IMR-90 (cell line): Measurements from ENCODE around the gene METAP2. TPM values are rescaled to one million over a fixed set of nuclear protein-coding genes. Genes with fewer than 3 reads are reported as not detected.

Experiments used
- ATAC-seq: fragments of 200-7000 bp; cut with Tn5 transposase; 2 replicates; pipeline ENCODE4 v1.9.1; 2020; ENCODE audit warnings: low read depth, mild to moderate bottlenecking, moderate library complexity
- BruUV-seq: library from RNA; stranded (reverse); fragments of 400-500 nt; replicated peaks from 2 replicates; lab custom pipeline; 2021; lab: Mats Ljungman, UMichigan
- CTCF ChIA-PET: fragments of 300-600 bp; formaldehyde crosslinking; extraction: SDS; loops from one replicate; lab custom pipeline; 2021; ENCODE audit warnings: antibody characterized with exemption; lab: Yijun Ruan, JAX
- POLR2A ChIA-PET: fragments of 300-600 bp; sonication (Branson Sonifier 250); formaldehyde crosslinking; loops from one replicate; lab custom pipeline; 2022; ENCODE audit warnings: antibody characterized with exemption; ENCODE audit not compliant: unreplicated experiment; lab: Charles Lee
- DNase-seq: peaks from one replicate; pipeline ENCODE4 v3.0.0; 2013
- H2AFZ ChIP-seq: replicated peaks from 2 replicates; pipeline ENCODE3; 2013; ENCODE audit warnings: low read length, mild to moderate bottlenecking; ENCODE audit not compliant: poor library complexity
- H2AK5ac ChIP-seq: 2 replicates; pipeline ENCODE4 v1.6.1; 2013; ENCODE audit warnings: low read depth, low read length, inconsistent platforms
- H2AK9ac ChIP-seq: replicated peaks from 2 replicates; pipeline ENCODE3; 2013; ENCODE audit warnings: mild to moderate bottlenecking, low read depth, low read length, moderate library complexity; ENCODE audit not compliant: poor library complexity
- H2BK120ac ChIP-seq: 2 replicates; pipeline ENCODE4 v1.6.1; 2013; ENCODE audit warnings: low read depth, low read length, inconsistent platforms
- H2BK15ac ChIP-seq: 3 replicates; pipeline ENCODE4 v1.6.1; 2013; ENCODE audit warnings: low read depth, low read length, inconsistent platforms
- H2BK20ac ChIP-seq: 2 replicates; pipeline ENCODE4 v1.6.1; 2013; ENCODE audit warnings: low read depth, mild to moderate bottlenecking, inconsistent platforms, low read length, moderate library complexity
- H2BK5ac ChIP-seq: 2 replicates; pipeline ENCODE4 v1.6.1; 2013; ENCODE audit warnings: mild to moderate bottlenecking, low read depth, low read length, inconsistent platforms; ENCODE audit not compliant: poor library complexity, severe bottlenecking
- H3K14ac ChIP-seq: replicated peaks from 2 replicates; pipeline ENCODE4 v1.6.1; 2013; ENCODE audit warnings: low read depth, low read length, inconsistent platforms
- H3K18ac ChIP-seq: 2 replicates; pipeline ENCODE4 v1.6.1; 2013; ENCODE audit warnings: low read depth, low read length, control low read depth
- H3K23ac ChIP-seq: 2 replicates; pipeline ENCODE4 v1.6.1; 2013; ENCODE audit warnings: low read depth, low read length, inconsistent platforms
- H3K27ac ChIP-seq: 2 replicates; pipeline ENCODE4 v1.5.1; 2013; ENCODE audit warnings: mild to moderate bottlenecking, control low read depth, low read length; ENCODE audit not compliant: insufficient read depth
- H3K27me3 ChIP-seq: 2 replicates; pipeline ENCODE4 v1.6.1; 2013; ENCODE audit warnings: low read length; ENCODE audit not compliant: control insufficient read depth, insufficient read depth
- H3K36me3 ChIP-seq: 2 replicates; pipeline ENCODE4 v1.6.1; 2013; ENCODE audit warnings: low read length, mixed read lengths; ENCODE audit not compliant: control insufficient read depth, insufficient read depth
- H3K4ac ChIP-seq: 2 replicates; pipeline ENCODE4 v1.6.1; 2013; ENCODE audit warnings: low read depth, low read length, inconsistent platforms
- H3K4me1 ChIP-seq: 2 replicates; pipeline ENCODE4 v1.6.1; 2013; ENCODE audit warnings: low read length, mixed read lengths; ENCODE audit not compliant: control insufficient read depth, insufficient read depth
- H3K4me2 ChIP-seq: 2 replicates; pipeline ENCODE4 v1.6.1; 2013; ENCODE audit warnings: low read depth, mild to moderate bottlenecking, control low read depth, low read length, moderate library complexity
- H3K4me3 ChIP-seq: 2 replicates; pipeline ENCODE4 v1.5.1; 2013; ENCODE audit warnings: low read depth, mild to moderate bottlenecking, control low read depth, low read length, moderate library complexity; ENCODE audit not compliant: insufficient read depth
- H3K56ac ChIP-seq: 2 replicates; pipeline ENCODE4 v1.6.1; 2013; ENCODE audit warnings: low read length, inconsistent platforms; ENCODE audit not compliant: insufficient read depth; ENCODE audit errors: extremely low read depth
- H3K79me1 ChIP-seq, 2 experiments: 2 replicates each; pipeline ENCODE4 v1.6.1; 2013; ENCODE audit warnings: low read length in 2 of 2, inconsistent platforms in 1 of 2, low read depth in 1 of 2
- H3K9ac ChIP-seq: 2 replicates; pipeline ENCODE4 v1.6.1; 2013; ENCODE audit warnings: low read depth, low read length, control low read depth
- H3K9me1 ChIP-seq: 2 replicates; pipeline ENCODE4 v1.6.1; 2013; ENCODE audit warnings: low read length, inconsistent platforms; ENCODE audit not compliant: insufficient read depth
- H3K9me3 ChIP-seq: 2 replicates; pipeline ENCODE4 v1.6.1; 2013; ENCODE audit warnings: low read length; ENCODE audit not compliant: control insufficient read depth, insufficient read depth
- H4K20me1 ChIP-seq: 2 replicates; pipeline ENCODE4 v1.6.1; 2013; ENCODE audit warnings: low read length, inconsistent platforms; ENCODE audit not compliant: insufficient read depth
- H4K5ac ChIP-seq: 2 replicates; pipeline ENCODE4 v1.6.1; 2013; ENCODE audit warnings: mild to moderate bottlenecking, low read depth, low read length, control low read depth
- H4K8ac ChIP-seq, 2 experiments: 2 replicates each; pipeline ENCODE4 v1.6.1; 2013; ENCODE audit warnings: low read depth in 2 of 2, low read length in 2 of 2, control low read depth in 1 of 2, inconsistent platforms in 1 of 2
- H4K91ac ChIP-seq: 2 replicates; pipeline ENCODE4 v1.6.1; 2013; ENCODE audit warnings: low read depth, low read length, inconsistent platforms; ENCODE audit not compliant: insufficient read depth
- BHLHE40 ChIP-seq: fragments of 150-350 bp; IDR thresholded peaks from 2 replicates; pipeline ENCODE4 v1.6.1; 2016; ENCODE audit warnings: mild to moderate bottlenecking, low read depth, low read length
- CEBPB ChIP-seq: IDR thresholded peaks from 2 replicates; pipeline ENCODE4 v1.6.1; 2012; ENCODE audit warnings: low read depth, low read length, improper control_type of control experiment
- CHD1 ChIP-seq: IDR thresholded peaks from 2 replicates; pipeline ENCODE4 v1.6.1; 2012; ENCODE audit warnings: low read depth, low read length, improper control_type of control experiment
- FOS ChIP-seq: fragments of 150-350 bp; IDR thresholded peaks from 2 replicates; pipeline ENCODE4 v1.6.1; 2016; ENCODE audit warnings: low read depth, low read length
- MAFK ChIP-seq: IDR thresholded peaks from 2 replicates; pipeline ENCODE4 v1.6.1; 2012; ENCODE audit warnings: low read depth, low read length, improper control_type of control experiment
- MAZ ChIP-seq: IDR thresholded peaks from 2 replicates; pipeline ENCODE4 v1.6.1; 2012; ENCODE audit warnings: low read depth, mild to moderate bottlenecking, low read length, improper control_type of control experiment, moderate library complexity, borderline replicate concordance
- MXI1 ChIP-seq: IDR thresholded peaks from 2 replicates; pipeline ENCODE4 v1.6.1; 2012; ENCODE audit warnings: low read depth, mild to moderate bottlenecking, low read length, moderate library complexity, borderline replicate concordance
- NFE2L2 ChIP-seq: fragments of 150-350 bp; IDR thresholded peaks from 2 replicates; pipeline ENCODE4 v1.6.1; 2016; ENCODE audit warnings: low read depth, mild to moderate bottlenecking, low read length
- POLR2A ChIP-seq: IDR thresholded peaks from 2 replicates; pipeline ENCODE4 v1.6.1; 2012; ENCODE audit warnings: mild to moderate bottlenecking, low read depth, low read length
- RAD21 ChIP-seq: IDR thresholded peaks from 2 replicates; pipeline ENCODE4 v1.6.1; 2012; ENCODE audit warnings: low read length, improper control_type of control experiment
- RCOR1 ChIP-seq: IDR thresholded peaks from 2 replicates; pipeline ENCODE4 v1.6.1; 2012; ENCODE audit warnings: mild to moderate bottlenecking, low read length, improper control_type of control experiment; ENCODE audit not compliant: insufficient replicate concordance
- RFX5 ChIP-seq: IDR thresholded peaks from 2 replicates; pipeline ENCODE4 v1.8.0; 2012; ENCODE audit warnings: low read depth, mild to moderate bottlenecking, low read length, moderate library complexity
- SMC3 ChIP-seq: fragments of 150-350 bp; IDR thresholded peaks from 2 replicates; pipeline ENCODE4 v1.6.1; 2016; ENCODE audit warnings: low read depth, mild to moderate bottlenecking, antibody characterized with exemption, low read length, moderate library complexity
- WGBS, 2 experiments: methylation state at CpG; one replicate each; pipeline versions ENCODE4 v1.1.5 to v1.1.7; 2013; ENCODE audit warnings: missing lambda C conversion rate in 2 of 2; ENCODE audit not compliant: insufficient read length in 1 of 2; ENCODE audit errors: extremely low coverage in 2 of 2; 5-methylcytosine and 5-hydroxymethylcytosine counted together
- dilution Hi-C: fragments of 300-500 bp; cut with HindIII; formaldehyde crosslinking; loops from one replicate; pipeline ENCODE4 v1.14.3; 2018; ENCODE audit warnings: low sequenced_read_pairs; ENCODE audit not compliant: unreplicated experiment
- in situ Hi-C: fragments of 300-500 bp; cut with MboI; formaldehyde crosslinking; loops from 3 replicates; pipeline ENCODE4 v1.14.3; 2019; ENCODE audit warnings: low sequenced_read_pairs, inconsistent platforms, mixed read lengths
- intact Hi-C: fragments of 100-400 bp; cut with micrococcal nuclease; formaldehyde crosslinking; loops from 2 replicates; pipeline ENCODE4 v1.10.0; 2022
- polyA plus RNA-seq, 3 experiments: library from polyadenylated mRNA; depleted of rRNA; stranded (reverse); fragments of >200 nt; gene quantifications; 2 replicates each; pipeline ENCODE4 v1.2.3, GENCODE V29; 2012; ENCODE audit warnings: low replicate concordance in 1 of 3
- total RNA-seq: library from RNA; depleted of rRNA; stranded (reverse); fragments of >200 nt; gene quantifications from 2 replicates; pipeline ENCODE4 v1.2.3, GENCODE V29; 2012
- TF ChIP-seq, protein P1 (sequence below): fragments of 150-350 bp; IDR thresholded peaks from 2 replicates; pipeline ENCODE4 v1.6.1; 2016; ENCODE audit warnings: low read depth, mild to moderate bottlenecking, low read length, moderate library complexity, borderline replicate concordance
- TF ChIP-seq, protein P2 (sequence below): fragments of 150-350 bp; IDR thresholded peaks from 2 replicates; pipeline ENCODE4 v1.6.1; 2017; ENCODE audit warnings: mild to moderate bottlenecking, antibody characterized with exemption, low read length, low read depth
- TF ChIP-seq, protein P3 (sequence below): conservative IDR thresholded peaks from 2 replicates; pipeline ENCODE4 v1.5.1; 2012; ENCODE audit warnings: mild to moderate bottlenecking, low read depth, low read length, improper control_type of control experiment

METAP2 gene
- total and polyA plus RNA-seq, 2 of the 4 experiments (the other 2 are of a cell fraction), result 62.5 to 72.9 TPM

DNA sequence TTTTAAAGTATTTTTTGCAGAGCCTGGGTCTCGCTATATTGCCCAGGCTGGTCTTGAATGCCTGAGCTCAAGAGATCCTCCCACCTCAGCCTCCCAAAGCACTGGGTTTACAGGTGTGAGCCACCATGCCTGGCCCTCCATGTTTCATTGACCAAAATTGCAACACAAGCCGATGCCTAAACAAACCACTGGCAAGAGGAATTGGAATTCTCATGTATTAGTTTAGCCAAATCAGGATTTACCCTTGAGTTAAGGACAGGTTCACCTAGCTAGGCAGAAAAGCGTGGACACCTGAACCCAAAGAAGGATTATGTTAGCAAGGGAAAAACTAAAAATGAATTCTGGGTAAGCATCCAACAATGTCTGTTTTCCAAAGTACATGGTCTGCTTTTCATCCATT is 14.6 kb upstream of the METAP2 start:
- H2BK5ac ChIP-seq, result no peak overlapping the region
- no peak overlapping the region for H3K18ac ChIP-seq
- H3K79me1 ChIP-seq, result no peaks in the 10 kb centered on the region
- H3K9me3 ChIP-seq, result peaks cover 16% of the 10 kb centered on the region
- H3K36me3 ChIP-seq, result no peaks in the 10 kb centered on the region
- H2BK15ac ChIP-seq, result no peak overlapping the region
- no peak overlapping the region for H2AK9ac ChIP-seq
- no peaks in the 10 kb centered on the region for H4K20me1 ChIP-seq
- H3K27ac ChIP-seq, result no peak overlapping the region
- no peaks in the 10 kb centered on the region for H3K4me1 ChIP-seq
- H2AK5ac ChIP-seq, result no peak overlapping the region
- H4K91ac ChIP-seq, result no peak overlapping the region
- H3K4me2 ChIP-seq, result no peak overlapping the region
- TF ChIP-seq MAZ, result no peak
- TF ChIP-seq RCOR1, result no peak
- no peak for TF ChIP-seq FOS
- no peak for TF ChIP-seq RAD21
- TF ChIP-seq MAFK, result no peak
- TF ChIP-seq, protein P1, sequence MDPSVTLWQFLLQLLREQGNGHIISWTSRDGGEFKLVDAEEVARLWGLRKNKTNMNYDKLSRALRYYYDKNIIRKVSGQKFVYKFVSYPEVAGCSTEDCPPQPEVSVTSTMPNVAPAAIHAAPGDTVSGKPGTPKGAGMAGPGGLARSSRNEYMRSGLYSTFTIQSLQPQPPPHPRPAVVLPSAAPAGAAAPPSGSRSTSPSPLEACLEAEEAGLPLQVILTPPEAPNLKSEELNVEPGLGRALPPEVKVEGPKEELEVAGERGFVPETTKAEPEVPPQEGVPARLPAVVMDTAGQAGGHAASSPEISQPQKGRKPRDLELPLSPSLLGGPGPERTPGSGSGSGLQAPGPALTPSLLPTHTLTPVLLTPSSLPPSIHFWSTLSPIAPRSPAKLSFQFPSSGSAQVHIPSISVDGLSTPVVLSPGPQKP, result no peak
- TF ChIP-seq BHLHE40, result no peak
- TF ChIP-seq MXI1, result no peak
- no peak for TF ChIP-seq SMC3
- no peak for TF ChIP-seq POLR2A
- TF ChIP-seq, protein P2, sequence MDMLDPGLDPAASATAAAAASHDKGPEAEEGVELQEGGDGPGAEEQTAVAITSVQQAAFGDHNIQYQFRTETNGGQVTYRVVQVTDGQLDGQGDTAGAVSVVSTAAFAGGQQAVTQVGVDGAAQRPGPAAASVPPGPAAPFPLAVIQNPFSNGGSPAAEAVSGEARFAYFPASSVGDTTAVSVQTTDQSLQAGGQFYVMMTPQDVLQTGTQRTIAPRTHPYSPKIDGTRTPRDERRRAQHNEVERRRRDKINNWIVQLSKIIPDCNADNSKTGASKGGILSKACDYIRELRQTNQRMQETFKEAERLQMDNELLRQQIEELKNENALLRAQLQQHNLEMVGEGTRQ, result no peak
- no peak for TF ChIP-seq CHD1
- TF ChIP-seq, protein P3, sequence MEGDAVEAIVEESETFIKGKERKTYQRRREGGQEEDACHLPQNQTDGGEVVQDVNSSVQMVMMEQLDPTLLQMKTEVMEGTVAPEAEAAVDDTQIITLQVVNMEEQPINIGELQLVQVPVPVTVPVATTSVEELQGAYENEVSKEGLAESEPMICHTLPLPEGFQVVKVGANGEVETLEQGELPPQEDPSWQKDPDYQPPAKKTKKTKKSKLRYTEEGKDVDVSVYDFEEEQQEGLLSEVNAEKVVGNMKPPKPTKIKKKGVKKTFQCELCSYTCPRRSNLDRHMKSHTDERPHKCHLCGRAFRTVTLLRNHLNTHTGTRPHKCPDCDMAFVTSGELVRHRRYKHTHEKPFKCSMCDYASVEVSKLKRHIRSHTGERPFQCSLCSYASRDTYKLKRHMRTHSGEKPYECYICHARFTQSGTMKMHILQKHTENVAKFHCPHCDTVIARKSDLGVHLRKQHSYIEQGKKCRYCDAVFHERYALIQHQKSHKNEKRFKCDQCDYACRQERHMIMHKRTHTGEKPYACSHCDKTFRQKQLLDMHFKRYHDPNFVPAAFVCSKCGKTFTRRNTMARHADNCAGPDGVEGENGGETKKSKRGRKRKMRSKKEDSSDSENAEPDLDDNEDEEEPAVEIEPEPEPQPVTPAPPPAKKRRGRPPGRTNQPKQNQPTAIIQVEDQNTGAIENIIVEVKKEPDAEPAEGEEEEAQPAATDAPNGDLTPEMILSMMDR, result no peak
- no peak for TF ChIP-seq RFX5
- TF ChIP-seq NFE2L2, result no peak
- no peak for TF ChIP-seq CEBPB
- DNase-seq (no peak), ATAC-seq (no peak)
- WGBS, 2 experiments, result 100% methylated on average over 1 of the region's 3 CpGs; no CpG with 5 or more reads in 1 of the 2 experiments
- no peak overlapping the region for H2BK120ac ChIP-seq
- H3K4ac ChIP-seq, result no peak overlapping the region
- H3K9ac ChIP-seq, result no peak overlapping the region
- H3K23ac ChIP-seq, result no peak overlapping the region
- no peak overlapping the region for H4K8ac ChIP-seq
- POLR2A ChIA-PET, result no interaction called here
- dilution Hi-C loops, result no loop called here
- H3K27me3 ChIP-seq, result peaks cover 1% of the 10 kb centered on the region; the same call in 1 of the 2 replicates
- no peak overlapping the region for H4K5ac ChIP-seq
- no peak overlapping the region for H3K56ac ChIP-seq
- in situ Hi-C loops, result no loop called here
- no peak overlapping the region for H2BK20ac ChIP-seq
- no peak overlapping the region for H2AFZ ChIP-seq
- H3K4me3 ChIP-seq, result no peak overlapping the region
- no TSS peak for BruUV-seq
- no peaks in the 10 kb centered on the region for H3K9me1 ChIP-seq
- no peak overlapping the region for H3K14ac ChIP-seq
- intact Hi-C loops, result no loop called here
- CTCF ChIA-PET, result no interaction called here
